HG02759 (cell line): ENCODE results near the gene DCLK1.

ENCODE experiments used
- ATAC-seq: cut with Tn5 transposase; IDR thresholded peaks from one replicate; pipeline ENCODE4 v1.9.1; 2021; ENCODE audit warnings: mild to moderate bottlenecking, moderate library complexity; ENCODE audit not compliant: unreplicated experiment

Gene DCLK1

GRCh38 chr13:35874704-35875103 is 256.5 kb downstream of the DCLK1 start:
- ATAC-seq = no peak

GRCh38 chr13:35872369-35872768 is 258.8 kb downstream of the DCLK1 start:
- no peak for ATAC-seq

DNA sequence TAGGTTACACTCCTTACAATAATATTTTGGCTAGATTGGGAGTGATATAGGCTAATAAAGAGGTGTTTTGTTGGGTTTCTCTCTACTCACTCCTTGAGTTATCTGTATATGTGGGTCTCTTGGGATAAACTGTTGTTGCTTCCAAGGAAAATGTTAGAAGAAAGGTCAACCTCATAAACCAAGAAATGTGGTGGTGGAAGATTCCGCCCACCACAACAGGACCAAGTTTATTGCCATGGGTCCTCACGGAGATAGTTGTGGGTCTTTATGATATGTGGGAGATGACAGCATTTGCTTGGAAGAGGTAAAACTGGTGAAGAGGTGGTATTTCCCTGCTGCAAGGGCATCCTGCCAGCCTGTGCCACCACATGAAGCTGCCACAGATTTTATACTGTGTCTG is 259.6 kb downstream of the DCLK1 start:
- no peak for ATAC-seq

- no peak for ATAC-seq
These were observed 264.4 kb downstream of the DCLK1 start for GRCh38 chr13:35866801-35867200.

DNA sequence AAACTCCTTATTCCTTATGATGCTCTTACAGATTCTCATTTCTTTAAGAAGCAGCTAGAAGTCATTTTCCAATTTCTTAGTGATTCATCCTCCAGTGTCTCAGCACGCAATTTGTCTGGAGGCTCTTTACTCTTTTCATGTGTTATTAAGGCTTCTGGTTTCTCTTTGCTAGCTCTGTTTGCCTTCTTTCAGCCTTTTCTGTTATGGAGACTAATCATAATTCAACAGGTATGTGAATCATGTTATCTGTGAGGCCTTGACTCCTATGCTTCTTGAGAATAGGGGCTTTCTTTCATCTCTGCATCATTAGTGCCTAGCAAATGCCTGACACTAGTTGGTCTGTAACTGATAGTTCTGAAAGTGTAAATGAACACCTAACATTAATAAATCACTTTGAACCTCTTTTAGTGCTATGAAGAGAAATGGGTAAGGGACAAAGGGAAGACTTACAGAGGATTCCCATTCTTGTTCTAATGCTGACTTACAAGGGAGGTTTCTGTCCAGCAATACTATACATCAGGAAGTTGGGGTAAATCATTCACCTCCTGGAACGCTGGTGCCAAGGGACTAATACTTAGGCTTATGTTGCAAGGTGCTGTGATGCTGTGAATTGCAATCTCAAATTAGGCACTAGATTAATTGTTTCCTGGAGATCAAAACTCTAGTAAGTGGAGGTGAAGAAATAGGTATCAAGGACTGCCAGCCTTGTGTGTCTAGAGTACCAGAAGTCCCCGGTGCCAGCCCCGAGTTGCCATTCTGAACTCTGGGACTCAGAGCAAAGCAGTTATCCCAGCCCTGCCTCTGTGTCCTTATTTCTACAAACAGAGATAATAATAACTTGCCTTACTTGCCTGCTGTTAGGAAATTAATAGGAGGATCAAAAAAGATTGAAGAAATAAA is 265.6 kb downstream of the DCLK1 start:
- ATAC-seq = no peak

GRCh38 chr13:35860661-35861060 is 270.5 kb downstream of the DCLK1 start:
- ATAC-seq = no peak

DNA sequence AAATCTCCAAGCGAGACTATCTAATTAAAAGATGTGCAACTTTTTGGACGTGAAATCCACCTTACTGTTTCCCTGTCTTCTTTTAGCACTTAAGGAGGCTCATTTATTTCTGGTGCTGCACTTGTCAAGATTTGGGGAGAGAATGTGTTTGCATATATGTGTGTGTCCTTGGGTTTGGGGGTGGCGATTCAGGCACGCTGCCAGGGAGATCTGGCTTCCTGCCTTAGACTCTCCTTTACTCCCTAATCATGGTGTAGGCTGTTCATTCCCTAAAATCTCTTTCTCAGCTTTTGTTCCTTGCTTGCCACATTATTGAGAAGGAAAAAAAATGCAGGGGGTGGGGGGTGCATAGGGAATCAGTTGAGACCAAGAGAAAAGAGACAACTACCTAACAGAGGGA is 271.2 kb downstream of the DCLK1 start:
- no peak for ATAC-seq

DNA sequence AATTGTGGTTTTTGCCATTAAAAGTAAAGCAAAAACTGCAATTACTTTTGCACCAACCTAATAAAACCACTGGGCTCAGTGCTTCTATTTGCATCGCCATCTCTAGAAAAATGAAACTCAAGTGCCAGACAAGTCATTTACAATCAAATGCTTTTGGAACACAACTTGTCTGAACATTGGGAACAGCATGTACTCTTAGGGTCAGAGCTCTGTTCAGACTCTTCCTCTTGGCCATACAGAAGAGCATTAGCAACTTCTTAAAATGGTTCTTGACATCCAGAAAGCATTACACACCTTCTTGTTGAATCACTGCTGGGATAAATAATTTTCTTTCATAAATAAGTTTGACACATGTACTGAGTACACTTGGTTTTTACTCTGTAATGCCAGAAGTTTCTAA is 272.5 kb downstream of the DCLK1 start:
- ATAC-seq = no peak

DNA sequence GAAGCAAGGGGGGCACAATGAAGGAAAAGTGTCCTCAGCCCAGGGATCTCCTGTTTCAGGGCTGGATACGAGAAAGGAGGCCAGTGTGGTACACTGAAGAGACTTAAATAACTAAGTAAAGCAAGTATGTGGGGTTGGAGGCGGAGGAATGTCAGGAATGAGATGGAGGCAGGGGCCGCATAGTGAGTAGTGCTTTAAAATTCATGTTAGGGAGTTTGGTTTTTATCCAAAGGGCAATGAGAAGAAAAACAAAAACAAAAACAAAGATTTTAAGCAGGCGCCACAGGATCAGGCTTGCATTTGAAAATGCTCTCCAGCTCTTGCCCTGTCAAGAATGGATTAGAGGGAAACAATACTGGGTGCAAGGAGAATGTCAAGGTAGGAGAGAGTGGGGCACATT is 273.4 kb downstream of the DCLK1 start:
- ATAC-seq = no peak

DNA sequence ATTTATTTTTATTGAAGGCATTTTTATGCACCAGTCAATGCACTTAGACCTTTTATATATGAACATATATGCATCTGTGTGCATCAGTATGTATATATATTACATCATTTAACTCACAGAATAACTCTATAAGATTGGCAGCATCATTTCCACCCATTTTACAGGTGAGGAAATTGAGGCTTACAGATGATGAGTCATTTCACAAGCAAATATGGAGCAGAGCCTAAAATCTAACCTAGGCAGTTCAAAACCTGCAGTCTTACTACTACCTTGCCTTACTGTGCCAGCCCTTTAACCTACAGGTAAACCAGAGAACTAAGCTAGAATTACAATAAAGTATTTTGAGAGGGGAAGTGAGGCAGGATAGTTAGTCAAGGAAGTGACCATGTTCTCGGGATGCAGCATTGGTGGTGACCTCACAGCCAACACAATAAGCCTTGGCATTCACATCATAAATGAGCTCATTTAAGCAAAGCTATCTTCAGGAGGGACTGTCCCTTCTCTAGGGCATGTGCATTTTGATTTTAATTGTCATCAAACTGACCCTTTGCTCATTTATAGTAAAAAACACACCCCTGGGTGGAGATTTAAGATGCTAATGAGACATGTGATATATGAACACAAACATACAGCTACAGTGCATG is 274.3 kb downstream of the DCLK1 start:
- no peak for ATAC-seq

- ATAC-seq = no peak
These were observed 275.1 kb downstream of the DCLK1 start for GRCh38 chr13:35856084-35856483.

DNA sequence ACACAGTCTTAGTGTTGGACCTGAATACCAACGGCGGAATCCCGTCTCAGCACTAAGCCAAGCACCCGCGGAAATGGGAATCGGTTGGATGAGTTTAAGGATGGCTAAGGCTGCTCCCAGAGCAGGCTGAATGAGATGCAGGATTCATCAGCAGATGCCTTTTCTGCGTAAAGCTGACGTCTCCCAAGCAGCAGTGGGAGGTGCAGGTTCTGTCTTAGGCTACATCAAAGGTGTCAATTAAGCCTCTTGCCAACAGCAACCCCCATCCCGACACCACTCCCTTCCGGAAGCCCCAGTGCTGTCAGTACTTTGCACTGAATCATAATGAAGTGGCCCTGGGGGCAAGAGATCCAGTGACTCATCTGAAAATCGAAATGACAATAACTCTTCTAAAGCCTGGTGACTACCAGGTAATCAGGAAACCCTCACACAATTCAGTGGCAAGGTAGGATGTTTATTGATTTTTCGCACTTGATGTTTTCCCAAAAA is 275.6 kb downstream of the DCLK1 start:
- no peak for ATAC-seq

- no peak for ATAC-seq
These were observed 276.9 kb downstream of the DCLK1 start for GRCh38 chr13:35854286-35854685.

DNA sequence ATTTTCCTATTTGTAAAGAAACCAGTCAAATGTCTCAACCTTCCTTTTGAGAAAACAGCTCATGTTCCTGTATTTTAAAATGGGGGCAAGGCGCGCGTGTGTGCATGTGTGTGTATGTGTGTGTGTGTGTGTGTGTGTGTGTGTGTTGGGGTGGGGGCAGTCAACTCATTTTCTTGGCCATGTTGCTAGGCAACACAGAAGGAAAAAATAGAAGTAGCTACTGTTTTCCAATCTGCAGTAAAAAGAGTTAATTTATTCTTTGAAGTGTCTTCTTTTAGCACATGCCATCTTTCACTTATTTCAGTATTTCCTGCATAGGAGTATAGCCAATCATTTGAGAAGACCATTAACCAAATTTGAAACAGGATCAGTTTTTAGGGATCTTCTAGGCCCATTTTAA is 279.3 kb downstream of the DCLK1 start:
- ATAC-seq = no peak

DNA sequence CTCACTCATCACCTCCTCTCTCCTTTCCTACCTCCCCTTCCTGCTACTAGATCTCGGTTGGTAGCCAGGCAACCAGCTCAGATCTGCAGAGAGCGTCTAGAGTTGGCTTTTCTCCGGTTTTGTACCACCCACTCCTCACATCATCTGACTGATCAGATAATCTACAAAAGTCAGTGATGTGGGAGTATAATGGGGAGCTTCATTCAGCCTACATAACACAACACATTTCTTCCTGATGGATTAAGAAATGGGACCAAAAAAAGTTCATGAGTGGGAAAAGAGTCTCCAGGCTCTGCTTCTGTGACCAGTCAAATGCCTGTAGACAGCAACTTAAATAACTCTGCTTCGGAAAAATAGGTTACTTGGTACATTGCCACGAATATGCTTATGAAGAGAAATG is 279.8 kb downstream of the DCLK1 start:
- ATAC-seq = no peak

DNA sequence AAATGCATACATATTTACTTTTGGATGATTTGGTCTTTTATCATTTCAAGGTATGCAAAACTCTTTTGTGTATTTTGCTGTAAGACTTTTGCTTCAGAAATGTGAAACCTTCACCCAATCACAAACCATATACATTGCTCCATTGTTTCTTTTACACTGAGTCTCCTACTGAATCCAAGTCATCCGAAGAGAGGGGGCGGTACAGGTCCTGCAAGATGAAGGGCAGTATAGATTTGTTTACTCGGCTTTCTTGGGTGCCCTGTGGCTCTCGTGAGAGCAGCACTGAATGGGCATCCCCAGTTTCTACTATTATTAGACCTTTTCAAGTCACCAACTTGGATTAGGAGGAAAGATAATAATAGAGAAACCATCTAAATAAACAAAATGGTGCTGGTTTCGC is 280.6 kb downstream of the DCLK1 start:
- ATAC-seq = no peak

GRCh38 chr13:35849256-35849644 is 281.9 kb downstream of the DCLK1 start:
- no peak for ATAC-seq

- no peak for ATAC-seq
These were observed 282.6 kb downstream of the DCLK1 start for GRCh38 chr13:35848336-35849255.

DNA sequence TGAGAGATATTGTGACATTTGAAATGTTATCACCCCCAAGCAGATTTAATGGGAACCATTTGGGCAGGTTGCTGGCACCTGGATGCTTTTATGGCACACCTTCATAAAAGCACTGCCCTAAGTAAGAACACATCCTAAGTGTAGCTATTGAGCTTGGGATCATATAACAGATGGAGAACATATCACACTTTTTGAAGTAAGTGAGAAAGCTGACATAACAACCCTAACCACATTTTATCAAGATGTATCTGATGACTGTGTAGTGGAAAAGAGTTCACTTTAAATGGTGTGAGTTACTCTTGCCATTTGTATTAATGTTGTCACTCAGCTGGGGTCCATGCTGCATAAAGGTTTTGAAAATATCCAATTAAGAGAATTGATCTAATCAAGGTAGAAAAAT is 287.9 kb downstream of the DCLK1 start:
- no peak for ATAC-seq

GRCh38 chr13:35841060-35841521 is 290.1 kb downstream of the DCLK1 start:
- no peak for ATAC-seq

DNA sequence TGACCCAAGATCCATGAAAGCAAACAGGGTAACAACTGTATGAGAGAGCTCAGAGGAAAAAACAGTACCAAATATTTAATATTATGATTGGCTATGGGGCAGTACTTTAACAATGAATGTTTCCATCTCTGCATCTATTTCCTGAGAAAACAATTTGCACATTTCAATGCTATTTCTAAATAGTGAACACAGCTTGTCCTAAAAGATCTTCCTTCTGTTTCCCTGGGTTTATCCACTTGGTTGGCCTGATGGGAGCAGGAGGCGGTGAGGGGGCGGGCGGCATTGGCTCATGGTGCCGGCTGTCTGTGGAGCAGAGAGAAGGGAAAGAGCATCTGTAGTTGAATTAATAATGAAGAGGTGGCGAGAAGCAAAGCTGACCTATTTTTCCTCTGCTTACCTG is 291.4 kb downstream of the DCLK1 start:
- ATAC-seq = no peak
